Measurements from ENCODE around the gene MPP4.

Gene MPP4

GRCh38 chr2:201630577-201630976 lies 67.9 kb downstream of the MPP4 start:
- FAIRE-seq (no peak), DNase-seq (ENCODE audit: low spot score) (no peak)

GRCh38 chr2:201628545-201628944 lies 69.9 kb downstream of the MPP4 start:
- DNase-seq (ENCODE audit: low spot score): no peak
- FAIRE-seq: no peak

GRCh38 chr2:201622306-201622970 lies 76.0 kb downstream of the MPP4 start:
- no peak for FAIRE-seq

GRCh38 chr2:201621293-201621999 lies 77.0 kb downstream of the MPP4 start:
- FAIRE-seq: no peak
- DNase-seq (ENCODE audit: low spot score): no peak

More at GRCh38 chr2:201622306-201622970, 76.0 kb downstream of the MPP4 start:
- no peak for DNase-seq (ENCODE audit: low spot score)

GRCh38 chr2:201618744-201619662 lies 79.4 kb downstream of the MPP4 start:
- FAIRE-seq (no peak), DNase-seq (ENCODE audit: low spot score) (peak; percentile 67)

- FAIRE-seq: no peak
- DNase-seq (ENCODE audit: low spot score): no peak
Measured at GRCh38 chr2:201608021-201608420, 90.4 kb downstream of the MPP4 start.

- no peak for FAIRE-seq
- DNase-seq (ENCODE audit: low spot score): no peak
Measured at GRCh38 chr2:201607568-201607967, 90.9 kb downstream of the MPP4 start.

- FAIRE-seq (no peak), DNase-seq (ENCODE audit: low spot score) (no peak)
Measured at GRCh38 chr2:201600906-201601305, 97.5 kb downstream of the MPP4 start.

GRCh38 chr2:201597397-201597796 lies 101.0 kb downstream of the MPP4 start:
- no peak for DNase-seq (ENCODE audit: low spot score)

More at GRCh38 chr2:201597397-201597796, 101.0 kb downstream of the MPP4 start:
- FAIRE-seq: no peak
